Measurements from ENCODE around the gene GMDS. TPM values are rescaled to one million over a fixed set of nuclear protein-coding genes. Genes with fewer than 3 reads are reported as not detected.
A peak's percentile ranks its signal among the peaks of the same experiment; 100 is the strongest.

GMDS gene
- total RNA-seq, 1 donor, result 23.2 TPM

GRCh38 chr6:2132916-2133315 lies 112.5 kb downstream of the GMDS start:
- H3K4me3 ChIP-seq (ENCODE audit: insufficient read depth, low read length), result no peak overlapping the region
- no peak for DNase-seq (ENCODE audit: insufficient read length, low spot score, missing footprints)
- H3K27ac ChIP-seq (ENCODE audit: low read depth, low read length), result no peak overlapping the region
- no peak overlapping the region for H3K4me2 ChIP-seq (ENCODE audit: insufficient read depth, low read length)
- no peaks in the 10 kb centered on the region for H3K36me3 ChIP-seq (ENCODE audit: insufficient read depth, low read length)
- peaks cover 6% of the 10 kb centered on the region for H4K20me1 ChIP-seq (ENCODE audit: insufficient read depth, low read length)
- TF ChIP-seq CTCF (IDR thresholded peaks at IDR 0.05; ENCODE audit: extremely low read depth, low read depth, low read length), result no peak
- H3K9me3 ChIP-seq (ENCODE audit: low read depth, low read length), result no peaks in the 10 kb centered on the region
- no peak overlapping the region for H2AFZ ChIP-seq (ENCODE audit: low read length)
- H3K4me1 ChIP-seq (ENCODE audit: insufficient read depth, low read length), result no peaks in the 10 kb centered on the region
- no peaks in the 10 kb centered on the region for H3K27me3 ChIP-seq (ENCODE audit: insufficient read depth, low read length)
- H3K79me2 ChIP-seq (ENCODE audit: insufficient read depth, low read length), result no peaks in the 10 kb centered on the region

- no peak for TF ChIP-seq CTCF (IDR thresholded peaks at IDR 0.05; ENCODE audit: extremely low read depth, low read depth, low read length)
- no peak overlapping the region for H3K4me2 ChIP-seq (ENCODE audit: insufficient read depth, low read length)
- DNase-seq (ENCODE audit: insufficient read length, low spot score, missing footprints), result no peak
Measured at GRCh38 chr6:2132416-2132815, 113.0 kb downstream of the GMDS start.

GRCh38 chr6:2129182-2129621 lies 116.2 kb downstream of the GMDS start:
- Histone ChIP-seq H3K27me3 (ENCODE audit: insufficient read depth, low read length) (no peaks in the 10 kb centered on the region), H2AFZ (ENCODE audit: low read length) (no peak overlapping the region), H3K9me3 (ENCODE audit: low read depth, low read length) (no peaks in the 10 kb centered on the region), H4K20me1 (ENCODE audit: insufficient read depth, low read length) (peaks cover 6% of the 10 kb centered on the region), H3K79me2 (ENCODE audit: insufficient read depth, low read length) (peaks cover 3% of the 10 kb centered on the region), H3K4me3 (ENCODE audit: insufficient read depth, low read length) (no peak overlapping the region), H3K4me2 (ENCODE audit: insufficient read depth, low read length) (no peak overlapping the region), H3K4me1 (ENCODE audit: insufficient read depth, low read length) (no peaks in the 10 kb centered on the region), H3K27ac (ENCODE audit: low read depth, low read length) (no peak overlapping the region), H3K36me3 (ENCODE audit: insufficient read depth, low read length) (no peaks in the 10 kb centered on the region)
- TF ChIP-seq CTCF (IDR thresholded peaks at IDR 0.05; ENCODE audit: extremely low read depth, low read depth, low read length), result no peak
- DNase-seq (ENCODE audit: insufficient read length, low spot score, missing footprints), result peak; percentile 5

More at GRCh38 chr6:2132416-2132815, 113.0 kb downstream of the GMDS start:
- Histone ChIP-seq H3K27ac (ENCODE audit: low read depth, low read length) (no peak overlapping the region), H3K4me1 (ENCODE audit: insufficient read depth, low read length) (no peaks in the 10 kb centered on the region), H3K27me3 (ENCODE audit: insufficient read depth, low read length) (no peaks in the 10 kb centered on the region), H3K4me3 (ENCODE audit: insufficient read depth, low read length) (no peak overlapping the region), H4K20me1 (ENCODE audit: insufficient read depth, low read length) (peaks cover 6% of the 10 kb centered on the region), H3K9me3 (ENCODE audit: low read depth, low read length) (no peaks in the 10 kb centered on the region), H2AFZ (ENCODE audit: low read length) (no peak overlapping the region), H3K36me3 (ENCODE audit: insufficient read depth, low read length) (no peaks in the 10 kb centered on the region), H3K79me2 (ENCODE audit: insufficient read depth, low read length) (peaks cover 3% of the 10 kb centered on the region)

GRCh38 chr6:2127484-2127911 lies 117.9 kb downstream of the GMDS start:
- no peak for DNase-seq (ENCODE audit: insufficient read length, low spot score, missing footprints)
- Histone ChIP-seq H4K20me1 (ENCODE audit: insufficient read depth, low read length) (peaks cover 6% of the 10 kb centered on the region), H3K27ac (ENCODE audit: low read depth, low read length) (no peak overlapping the region), H3K4me3 (ENCODE audit: insufficient read depth, low read length) (no peak overlapping the region), H3K4me2 (ENCODE audit: insufficient read depth, low read length) (no peak overlapping the region), H3K36me3 (ENCODE audit: insufficient read depth, low read length) (no peaks in the 10 kb centered on the region), H2AFZ (ENCODE audit: low read length) (no peak overlapping the region), H3K4me1 (ENCODE audit: insufficient read depth, low read length) (no peaks in the 10 kb centered on the region), H3K79me2 (ENCODE audit: insufficient read depth, low read length) (peaks cover 3% of the 10 kb centered on the region), H3K27me3 (ENCODE audit: insufficient read depth, low read length) (no peaks in the 10 kb centered on the region), H3K9me3 (ENCODE audit: low read depth, low read length) (no peaks in the 10 kb centered on the region)
- TF ChIP-seq CTCF (IDR thresholded peaks at IDR 0.05; ENCODE audit: extremely low read depth, low read depth, low read length), result no peak
